HCT116 (cell line): ENCODE results near the gene TCF7L2. TPM values are rescaled to one million over a fixed set of nuclear protein-coding genes. Genes with fewer than 3 reads are reported as not detected.

Experiments used
- ATAC-seq: fragments of 200-7000 bp; cut with Tn5 transposase; 2 replicates; pipeline ENCODE4 v1.9.1; 2020; ENCODE audit warnings: mild to moderate bottlenecking, moderate library complexity
- BruUV-seq: library from RNA; stranded (reverse); fragments of 400-500 nt; replicated peaks from 2 replicates; lab custom pipeline; 2021; lab: Mats Ljungman, UMichigan
- CTCF ChIA-PET: fragments of 300-600 bp; sonication (Branson Sonifier 250); formaldehyde crosslinking; loops from one replicate; lab custom pipeline; 2021; ENCODE audit warnings: antibody characterized with exemption; lab: Charles Lee
- POLR2A ChIA-PET: fragments of 300-600, 350-600 bp; sonication (Branson Sonifier 250); formaldehyde crosslinking; loops from one replicate; lab custom pipeline; 2021; ENCODE audit warnings: antibody characterized with exemption; lab: Charles Lee
- RAD21 ChIA-PET, 2 experiments: fragments of 300-600 bp; sonication (Branson Sonifier 250); formaldehyde crosslinking; loops; one replicate each; lab custom pipeline; 2023; ENCODE audit warnings: low total read pairs in 2 of 2; ENCODE audit not compliant: uncharacterized antibody in 2 of 2, unreplicated experiment in 2 of 2, low non-redundant PET in 1 of 2; lab: Charles Lee
- DNase-seq: peaks from one replicate; pipeline ENCODE4 v3.0.0-alpha.2; 2010; ENCODE audit warnings: low read depth, low spot score
- H2AFZ ChIP-seq: fragments of 200-600 bp; shearing (Covaris generic), sonication (generic); 2 replicates; pipeline ENCODE4 v1.6.1; 2017; ENCODE audit warnings: low read depth, mixed run types, mixed read lengths, antibody characterized with exemption, low read length; ENCODE audit not compliant: poor library complexity, severe bottlenecking
- H3K27ac ChIP-seq: 2 replicates; pipeline ENCODE4 v1.5.1; 2012; ENCODE audit warnings: low read depth, low read length
- H3K27me3 ChIP-seq: fragments of 200-600 bp; sonication (generic); 2 replicates; pipeline ENCODE4 v1.6.1; 2016; ENCODE audit warnings: mixed run types, low read length, mixed read lengths; ENCODE audit not compliant: insufficient read depth
- H3K36me3 ChIP-seq, 2 experiments: fragments of 200-500 bp in 1 of 2; fragments of 200-600 bp in 1 of 2; sonication (Bioruptor generic) in 1 of 2; sonication (generic) in 1 of 2; 2 replicates each; pipeline versions ENCODE4 v1.5.1 to v1.6.1; 2014 to 2016; ENCODE audit warnings: low read length in 2 of 2, inconsistent platforms in 1 of 2, mixed read lengths in 1 of 2, mixed run types in 1 of 2; ENCODE audit not compliant: insufficient read depth in 2 of 2, control insufficient read depth in 1 of 2
- H3K4me1 ChIP-seq, 2 experiments: fragments of 200-600 bp in 1 of 2; sonication (generic) in 1 of 2; 2 replicates each; pipeline versions ENCODE4 v1.5.1 to v1.6.1; 2012 to 2017; ENCODE audit warnings: low read length in 2 of 2, inconsistent platforms in 1 of 2, mild to moderate bottlenecking in 1 of 2, mixed read lengths in 1 of 2, mixed run types in 1 of 2, moderate library complexity in 1 of 2; ENCODE audit not compliant: insufficient read depth in 2 of 2, control insufficient read depth in 1 of 2
- H3K4me2 ChIP-seq: fragments of 200-600 bp; sonication (generic); 2 replicates; pipeline ENCODE4 v1.6.1; 2017; ENCODE audit warnings: mixed run types, low read length, mixed read lengths
- H3K4me3 ChIP-seq, 2 experiments: fragments of 200-600 bp in 1 of 2; sonication (generic) in 1 of 2; replicated peaks in 1 of 2; 2 replicates each; pipeline ENCODE4 v1.5.1; 2011 to 2016; ENCODE audit warnings: low read length in 2 of 2, control low read depth in 1 of 2, low read depth in 1 of 2, mild to moderate bottlenecking in 1 of 2, mixed read lengths in 1 of 2, mixed run types in 1 of 2
- H3K79me2 ChIP-seq: fragments of 200-600 bp; sonication (generic); 2 replicates; pipeline ENCODE4 v1.6.1; 2017; ENCODE audit warnings: mild to moderate bottlenecking, mixed run types, low read length, moderate library complexity, mixed read lengths; ENCODE audit not compliant: insufficient read depth
- H3K9ac ChIP-seq: fragments of 200-600 bp; sonication (generic); 2 replicates; pipeline ENCODE4 v1.6.1; 2016; ENCODE audit warnings: low read length, mixed read lengths
- H3K9me2 ChIP-seq: fragments of 200-600 bp; sonication (generic), shearing (Covaris generic); 2 replicates; pipeline ENCODE4 v1.6.1; 2017; ENCODE audit warnings: mixed run types, mild to moderate bottlenecking, moderate library complexity; ENCODE audit not compliant: insufficient read depth
- H3K9me3 ChIP-seq, 2 experiments: fragments of 200-500 bp in 1 of 2; fragments of 200-600 bp in 1 of 2; sonication (Bioruptor generic) in 1 of 2; sonication (generic) in 1 of 2; 2 replicates each; pipeline ENCODE4 v1.6.1; 2014 to 2017; ENCODE audit warnings: low read length in 2 of 2, mixed read lengths in 2 of 2, inconsistent platforms in 1 of 2, low read depth in 1 of 2, mild to moderate bottlenecking in 1 of 2, mixed run types in 1 of 2, moderate library complexity in 1 of 2; ENCODE audit not compliant: control insufficient read depth in 1 of 2, insufficient read depth in 1 of 2
- H4K20me1 ChIP-seq: fragments of 200-600 bp; sonication (generic), shearing (Covaris generic); 2 replicates; pipeline ENCODE4 v1.6.1; 2017; ENCODE audit warnings: mixed run types, mild to moderate bottlenecking, moderate library complexity; ENCODE audit not compliant: insufficient read depth
- CBX3 ChIP-seq: IDR thresholded peaks from 2 replicates; pipeline ENCODE4 v1.6.1; 2012; ENCODE audit warnings: low read depth
- EGR1 ChIP-seq: IDR thresholded peaks from 2 replicates; pipeline ENCODE4 v1.6.1; 2012; ENCODE audit warnings: low read depth
- ELF1 ChIP-seq: IDR thresholded peaks from 2 replicates; pipeline ENCODE4 v1.6.1; 2012; ENCODE audit warnings: low read depth, borderline replicate concordance
- EZH2 ChIP-seq: fragments of 200-600 bp; sonication (generic); IDR thresholded peaks from 2 replicates; pipeline ENCODE4 v1.6.1; 2017; ENCODE audit warnings: antibody characterized with exemption, mixed run types
- EZH2phosphoT487 ChIP-seq: fragments of 200-600 bp; IDR thresholded peaks from 2 replicates; pipeline ENCODE4 v1.6.1; 2018; ENCODE audit warnings: antibody characterized with exemption, borderline replicate concordance
- FOSL1 ChIP-seq: IDR thresholded peaks from 2 replicates; pipeline ENCODE4 v1.6.1; 2012; ENCODE audit warnings: low read depth
- JUND ChIP-seq: IDR thresholded peaks from 2 replicates; pipeline ENCODE4 v1.6.1; 2012
- POLR2A ChIP-seq: IDR thresholded peaks from 2 replicates; pipeline ENCODE4 v1.7.0; 2011; ENCODE audit warnings: borderline replicate concordance; ENCODE audit not compliant: insufficient read depth, insufficient read length; ENCODE audit errors: extremely low read depth
- POLR2AphosphoS5 ChIP-seq: IDR thresholded peaks from 2 replicates; pipeline ENCODE4 v1.6.1; 2011; ENCODE audit warnings: mild to moderate bottlenecking, low read depth, low read length, moderate library complexity
- RAD21 ChIP-seq: IDR thresholded peaks from 2 replicates; pipeline ENCODE4 v1.6.1; 2012; ENCODE audit warnings: low read depth, mild to moderate bottlenecking
- SP1 ChIP-seq: IDR thresholded peaks from 2 replicates; pipeline ENCODE4 v1.6.1; 2012; ENCODE audit warnings: low read depth
- SRF ChIP-seq: IDR thresholded peaks from 2 replicates; pipeline ENCODE4 v1.6.1; 2012; ENCODE audit warnings: low read depth
- TCF7L2 ChIP-seq: IDR thresholded peaks from 2 replicates; pipeline ENCODE4 v1.7.0; 2011; ENCODE audit warnings: borderline replicate concordance, inconsistent platforms; ENCODE audit not compliant: insufficient read depth, insufficient read length; ENCODE audit errors: extremely low read depth
- YY1 ChIP-seq: IDR thresholded peaks from 2 replicates; pipeline ENCODE4 v1.6.1; 2011; ENCODE audit warnings: low read length, low read depth, moderate library complexity, mild to moderate bottlenecking; ENCODE audit not compliant: insufficient replicate concordance; ENCODE audit errors: extremely low read depth
- ZFX ChIP-seq: fragments of 450-650 bp; IDR thresholded peaks from 2 replicates; pipeline ENCODE4 v1.6.1; 2017
- intact Hi-C: fragments of 100-400 bp; cut with micrococcal nuclease; formaldehyde crosslinking; loops from 2 replicates; pipeline ENCODE4 v1.10.0; 2022
- total RNA-seq: library from RNA; stranded (reverse); gene quantifications from one replicate; pipeline ENCODE4 v1.2.1, GENCODE V29; 2021; ENCODE audit not compliant: unreplicated experiment
- TF ChIP-seq, protein P1 (sequence below): IDR thresholded peaks from 2 replicates; pipeline ENCODE4 v1.6.1; 2012; ENCODE audit warnings: low read depth
- TF ChIP-seq, protein P2 (sequence below): IDR thresholded peaks from 2 replicates; pipeline ENCODE4 v1.6.1; 2012
- TF ChIP-seq, protein P3 (sequence below), 3 experiments: fragments of 200-600 bp in 1 of 3; sonication (generic) in 1 of 3; IDR thresholded peaks in 2 of 3; conservative IDR thresholded peaks in 1 of 3; 2 replicates each; pipeline ENCODE4 v1.5.1; 2012 to 2017; ENCODE audit warnings: low read depth in 2 of 3, low read length in 2 of 3, antibody characterized with exemption in 1 of 3, borderline replicate concordance in 1 of 3, control low read depth in 1 of 3, mild to moderate bottlenecking in 1 of 3, mixed read lengths in 1 of 3, mixed run types in 1 of 3, moderate library complexity in 1 of 3; ENCODE audit not compliant: insufficient read depth in 1 of 3

TCF7L2 gene
- total RNA-seq, 1 experiment from 2014 or later = 164 TPM

DNA sequence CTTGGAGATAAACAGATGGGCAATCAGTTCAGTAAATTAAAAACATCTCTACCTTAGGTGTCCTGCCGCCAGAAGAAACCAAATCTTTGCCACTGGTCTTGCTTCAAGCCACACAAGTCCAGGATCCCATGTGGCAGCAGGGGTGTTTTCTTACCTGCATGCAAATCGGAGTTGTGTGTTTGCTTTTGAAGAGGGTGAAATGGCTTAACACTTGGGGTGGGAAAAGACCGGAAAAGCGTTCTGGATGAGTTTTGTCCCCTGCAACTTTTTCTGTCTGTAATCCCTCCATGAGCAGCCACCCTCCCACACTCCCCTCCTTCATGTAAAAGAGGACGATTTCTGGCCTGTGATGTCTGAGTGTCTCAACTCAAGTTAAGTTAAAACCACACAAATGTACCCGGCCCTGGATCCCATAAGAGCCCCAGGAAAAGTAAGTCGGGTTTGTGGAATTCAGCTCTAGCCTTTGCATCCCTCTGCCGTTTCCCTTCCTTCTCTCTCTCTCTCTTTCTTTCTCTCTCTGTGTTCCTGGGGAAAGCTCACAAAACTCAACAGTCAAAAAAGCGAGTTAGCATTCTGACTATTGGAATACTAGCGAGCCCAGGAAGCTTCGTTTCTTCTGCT lies 178.5 kb downstream of the TCF7L2 start:
- Histone ChIP-seq H3K9ac (no peak overlapping the region), H2AFZ (no peak overlapping the region), H3K4me2 (no peak overlapping the region), H3K4me1 (no peaks in the 10 kb centered on the region), H3K9me2 (no peaks in the 10 kb centered on the region), H3K4me3 (no peak overlapping the region), H3K27me3 (no peaks in the 10 kb centered on the region), H3K79me2 (peaks cover 97% of the 10 kb centered on the region), H3K27ac (no peak overlapping the region), H4K20me1 (peaks cover 35% of the 10 kb centered on the region), H3K9me3 (no peaks in the 10 kb centered on the region), H3K36me3 (peaks cover 4 to 7% of the 10 kb centered on the region in 2 experiments; a peak in 2 of 4 replicates)
- intact Hi-C loops = no loop called here
- ChIA-PET RAD21 (no interaction called here), POLR2A (no interaction called here), CTCF (no interaction called here)
- no peak for DNase-seq
- BruUV-seq = no TSS peak
- no peak for ATAC-seq
- TF ChIP-seq POLR2AphosphoS5 (no peak; the same call in 1 of the 2 replicates), TCF7L2 (no peak), ELF1 (no peak), EGR1 (no peak), POLR2A (no peak), EZH2 (no peak), EZH2phosphoT487 (no peak), CBX3 (no peak), RAD21 (no peak), YY1 (no peak), SP1 (no peak), SRF (no peak), ZFX (no peak), JUND (no peak), FOSL1 (no peak)
- TF ChIP-seq, protein P1, sequence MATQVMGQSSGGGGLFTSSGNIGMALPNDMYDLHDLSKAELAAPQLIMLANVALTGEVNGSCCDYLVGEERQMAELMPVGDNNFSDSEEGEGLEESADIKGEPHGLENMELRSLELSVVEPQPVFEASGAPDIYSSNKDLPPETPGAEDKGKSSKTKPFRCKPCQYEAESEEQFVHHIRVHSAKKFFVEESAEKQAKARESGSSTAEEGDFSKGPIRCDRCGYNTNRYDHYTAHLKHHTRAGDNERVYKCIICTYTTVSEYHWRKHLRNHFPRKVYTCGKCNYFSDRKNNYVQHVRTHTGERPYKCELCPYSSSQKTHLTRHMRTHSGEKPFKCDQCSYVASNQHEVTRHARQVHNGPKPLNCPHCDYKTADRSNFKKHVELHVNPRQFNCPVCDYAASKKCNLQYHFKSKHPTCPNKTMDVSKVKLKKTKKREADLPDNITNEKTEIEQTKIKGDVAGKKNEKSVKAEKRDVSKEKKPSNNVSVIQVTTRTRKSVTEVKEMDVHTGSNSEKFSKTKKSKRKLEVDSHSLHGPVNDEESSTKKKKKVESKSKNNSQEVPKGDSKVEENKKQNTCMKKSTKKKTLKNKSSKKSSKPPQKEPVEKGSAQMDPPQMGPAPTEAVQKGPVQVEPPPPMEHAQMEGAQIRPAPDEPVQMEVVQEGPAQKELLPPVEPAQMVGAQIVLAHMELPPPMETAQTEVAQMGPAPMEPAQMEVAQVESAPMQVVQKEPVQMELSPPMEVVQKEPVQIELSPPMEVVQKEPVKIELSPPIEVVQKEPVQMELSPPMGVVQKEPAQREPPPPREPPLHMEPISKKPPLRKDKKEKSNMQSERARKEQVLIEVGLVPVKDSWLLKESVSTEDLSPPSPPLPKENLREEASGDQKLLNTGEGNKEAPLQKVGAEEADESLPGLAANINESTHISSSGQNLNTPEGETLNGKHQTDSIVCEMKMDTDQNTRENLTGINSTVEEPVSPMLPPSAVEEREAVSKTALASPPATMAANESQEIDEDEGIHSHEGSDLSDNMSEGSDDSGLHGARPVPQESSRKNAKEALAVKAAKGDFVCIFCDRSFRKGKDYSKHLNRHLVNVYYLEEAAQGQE = no peak
- TF ChIP-seq, protein P2, sequence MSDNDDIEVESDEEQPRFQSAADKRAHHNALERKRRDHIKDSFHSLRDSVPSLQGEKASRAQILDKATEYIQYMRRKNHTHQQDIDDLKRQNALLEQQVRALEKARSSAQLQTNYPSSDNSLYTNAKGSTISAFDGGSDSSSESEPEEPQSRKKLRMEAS = no peak
- TF ChIP-seq, protein P3, sequence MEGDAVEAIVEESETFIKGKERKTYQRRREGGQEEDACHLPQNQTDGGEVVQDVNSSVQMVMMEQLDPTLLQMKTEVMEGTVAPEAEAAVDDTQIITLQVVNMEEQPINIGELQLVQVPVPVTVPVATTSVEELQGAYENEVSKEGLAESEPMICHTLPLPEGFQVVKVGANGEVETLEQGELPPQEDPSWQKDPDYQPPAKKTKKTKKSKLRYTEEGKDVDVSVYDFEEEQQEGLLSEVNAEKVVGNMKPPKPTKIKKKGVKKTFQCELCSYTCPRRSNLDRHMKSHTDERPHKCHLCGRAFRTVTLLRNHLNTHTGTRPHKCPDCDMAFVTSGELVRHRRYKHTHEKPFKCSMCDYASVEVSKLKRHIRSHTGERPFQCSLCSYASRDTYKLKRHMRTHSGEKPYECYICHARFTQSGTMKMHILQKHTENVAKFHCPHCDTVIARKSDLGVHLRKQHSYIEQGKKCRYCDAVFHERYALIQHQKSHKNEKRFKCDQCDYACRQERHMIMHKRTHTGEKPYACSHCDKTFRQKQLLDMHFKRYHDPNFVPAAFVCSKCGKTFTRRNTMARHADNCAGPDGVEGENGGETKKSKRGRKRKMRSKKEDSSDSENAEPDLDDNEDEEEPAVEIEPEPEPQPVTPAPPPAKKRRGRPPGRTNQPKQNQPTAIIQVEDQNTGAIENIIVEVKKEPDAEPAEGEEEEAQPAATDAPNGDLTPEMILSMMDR (IDR thresholded peaks at IDR 0.05 in 2 of 3, conservative IDR thresholded peaks at IDR 0.05 in 1 of 3; ENCODE audit: borderline replicate concordance in 1 of 3, insufficient read depth in 1 of 3, low read depth in 2 of 3, low read length in 2 of 3) = no peak
